ENCODE data around the gene VTCN1. TPM values are rescaled to one million over a fixed set of nuclear protein-coding genes. Genes with fewer than 3 reads are reported as not detected.

Gene VTCN1
- total RNA-seq, 4 donors from 2014 or later, result not detected

DNA sequence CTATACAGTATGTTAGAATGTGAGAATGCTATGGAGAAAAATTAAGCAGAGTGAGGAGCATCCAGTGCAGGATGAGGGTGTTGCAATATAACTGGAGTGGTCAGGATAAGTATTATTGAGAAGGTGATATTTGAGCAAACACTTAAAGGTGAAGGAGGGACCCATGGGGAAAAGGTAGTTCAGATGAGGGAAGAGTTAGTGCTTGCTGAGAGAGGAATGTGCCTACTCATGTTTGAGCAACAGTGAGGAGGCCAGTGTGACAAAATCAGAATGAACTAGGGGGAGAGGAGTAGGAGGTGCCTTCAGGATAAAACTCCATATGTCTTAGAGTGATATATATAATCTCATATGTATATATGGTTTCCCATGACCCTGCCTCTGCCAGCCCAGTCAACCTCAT lies 82.9 kb downstream of the VTCN1 start:
- H3K36me3 ChIP-seq, result no peaks in the 10 kb centered on the region
- intact Hi-C loops (cut with DNase I), result loop anchor here (10.0 kb wide), 1 partner anchor 157 kb away; no protein-coding TSS in a partner anchor
- peaks cover 3 to 11% of the 10 kb centered on the region in 2 donors for H3K4me1 ChIP-seq
- no peaks in the 10 kb centered on the region for H3K9me3 ChIP-seq
- H3K27me3 ChIP-seq, result no peaks in the 10 kb centered on the region
- no peak overlapping the region for H3K27ac ChIP-seq
- DNase-seq, result no peak
- TF ChIP-seq POLR2A (IDR thresholded peaks at IDR 0.05) (no peak), CTCF (IDR thresholded peaks at IDR 0.05) (no peak)
- H3K4me3 ChIP-seq (replicated peaks in 1 of 3), result no peak overlapping the region

DNA sequence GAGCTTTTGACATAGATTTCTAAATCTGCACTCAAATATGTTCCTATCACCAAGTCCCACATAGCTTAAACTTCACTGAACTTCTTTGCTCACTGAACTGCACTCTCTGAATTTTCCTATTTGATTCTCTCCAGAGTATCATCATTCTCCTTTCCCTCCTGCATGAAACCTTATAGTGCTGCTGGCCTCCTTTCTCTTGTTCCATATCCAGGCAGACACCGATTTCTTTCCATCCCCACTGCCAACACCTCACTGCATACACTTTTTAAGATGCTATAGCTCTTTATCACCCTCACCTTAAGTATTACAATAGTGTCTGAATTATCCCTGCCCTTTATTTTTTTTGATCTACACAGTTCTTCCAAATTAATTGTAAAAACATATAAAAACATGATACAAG lies 86.1 kb downstream of the VTCN1 start:
- TF ChIP-seq POLR2A (IDR thresholded peaks at IDR 0.05), result no peak
- no peak for TF ChIP-seq CTCF (IDR thresholded peaks at IDR 0.05)
- DNase-seq, result no peak
- Histone ChIP-seq H3K4me3 (replicated peaks in 1 of 3) (no peak overlapping the region), H3K4me1 (peaks cover 14 to 20% of the 10 kb centered on the region in 2 donors), H3K27ac (no peak overlapping the region), H3K9me3 (no peaks in the 10 kb centered on the region), H3K27me3 (no peaks in the 10 kb centered on the region), H3K36me3 (no peaks in the 10 kb centered on the region)
- WGBS, 2 donors, result 30 to 66% methylated on average over 1 of the region's 1 CpG
- intact Hi-C loops (cut with DNase I), result loop anchor here (5.0 to 10.0 kb wide), 2 partner anchors 57 to 160 kb away; no protein-coding TSS in a partner anchor

DNA sequence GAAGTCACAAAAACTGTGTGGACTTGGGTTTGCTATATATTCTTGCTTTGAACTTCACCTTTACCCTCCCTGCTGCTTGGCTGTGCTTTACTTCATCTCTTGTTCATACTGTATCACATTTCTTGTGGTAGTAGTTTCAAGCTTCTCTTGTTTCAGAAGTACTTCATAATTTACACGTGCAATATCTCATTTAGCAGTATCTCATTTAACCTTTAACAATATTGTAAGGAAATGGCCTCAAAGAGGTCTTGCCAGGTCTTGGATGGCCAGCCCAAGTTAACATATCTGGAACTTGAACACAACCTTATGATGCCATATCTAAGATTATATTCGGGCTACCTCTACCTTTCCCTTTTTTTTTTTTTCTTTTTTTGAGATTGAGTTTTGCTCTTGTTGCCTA lies 87.5 kb downstream of the VTCN1 start:
- WGBS, 2 donors, result 89 to 96% methylated on average over 2 of the region's 2 CpGs
- H3K4me3 ChIP-seq (replicated peaks in 1 of 3), result no peak overlapping the region
- no peaks in the 10 kb centered on the region for H3K36me3 ChIP-seq
- no peaks in the 10 kb centered on the region for H3K9me3 ChIP-seq
- peaks cover 11 to 12% of the 10 kb centered on the region in 2 donors for H3K4me1 ChIP-seq
- no peaks in the 10 kb centered on the region for H3K27me3 ChIP-seq
- H3K27ac ChIP-seq, result no peak overlapping the region
- intact Hi-C loops (cut with DNase I), result loop anchor here (5.0 to 10.0 kb wide), 2 partner anchors 56 to 162 kb away; no protein-coding TSS in a partner anchor
- no peak for TF ChIP-seq CTCF (IDR thresholded peaks at IDR 0.05)
- no peak for TF ChIP-seq POLR2A (IDR thresholded peaks at IDR 0.05)
- no peak for DNase-seq

GRCh38 chr1:117122330-117123025 lies 88.2 kb downstream of the VTCN1 start:
- H3K27me3 ChIP-seq, result no peaks in the 10 kb centered on the region
- 32 to 51% methylated on average over 18 to 32 of the region's 32 CpGs for whole genome bisulfite sequencing, 2 donors
- peaks cover 9 to 11% of the 10 kb centered on the region in 2 donors for H3K4me1 ChIP-seq
- intact Hi-C loops (cut with DNase I), result loop anchor here (5.0 to 10.0 kb wide), 2 partner anchors 55 to 162 kb away; no protein-coding TSS in a partner anchor
- H3K36me3 ChIP-seq, result no peaks in the 10 kb centered on the region
- H3K9me3 ChIP-seq, result no peaks in the 10 kb centered on the region
- TF ChIP-seq CTCF (IDR thresholded peaks at IDR 0.05) (no peak), POLR2A (IDR thresholded peaks at IDR 0.05) (no peak)
- peak overlapping the region; percentile 84 to 94 (median 87) for H3K27ac ChIP-seq
- DNase-seq, result no peak
- H3K4me3 ChIP-seq (replicated peaks in 1 of 3), result peak overlapping the region; percentile 18 to 80 (median 59)
